K562 (cell line): ENCODE results near the gene RELA.

Source experiments
- ATF7 ChIP-seq: fragments of 450-650 bp; IDR thresholded peaks from 2 replicates; pipeline ENCODE4 v1.7.1; 2014; ENCODE audit warnings: mild to moderate bottlenecking, moderate library complexity
- NCOR1 ChIP-seq: fragments of 450-650 bp; IDR thresholded peaks from 2 replicates; pipeline ENCODE4 v1.6.1; 2016; ENCODE audit warnings: mild to moderate bottlenecking, moderate library complexity
- POLR2AphosphoS5 ChIP-seq: IDR thresholded peaks from 2 replicates; pipeline ENCODE4 v1.6.1; 2011; ENCODE audit warnings: mild to moderate bottlenecking, low read depth, low read length, moderate library complexity; ENCODE audit not compliant: control insufficient read depth, insufficient read depth
- TF ChIP-seq, protein P1 (sequence below): sonication (generic); formaldehyde crosslinking; IDR thresholded peaks from 2 replicates; pipeline ENCODE4 v1.8.1; 2023; ENCODE audit warnings: mild to moderate bottlenecking, missing genetic modification reagents
- TF ChIP-seq, protein P2 (sequence below), 3 experiments: IDR thresholded peaks in 2 of 3; conservative IDR thresholded peaks in 1 of 3; 2 replicates each; pipeline ENCODE4 v1.5.1; 2011 to 2012; ENCODE audit warnings: low read length in 3 of 3, mild to moderate bottlenecking in 3 of 3, control low read depth in 2 of 3, improper control_type of control experiment in 1 of 3, inconsistent platforms in 1 of 3, low read depth in 1 of 3, mixed read lengths in 1 of 3, moderate library complexity in 1 of 3; ENCODE audit not compliant: insufficient read depth in 2 of 3
- TF ChIP-seq, protein P3 (sequence below), 2 experiments: fragments of 450-650 bp in 1 of 2; sonication (generic) in 1 of 2; formaldehyde crosslinking in 1 of 2; IDR thresholded peaks; 2 replicates each; pipeline versions ENCODE4 v1.7.1 to v1.9.0; 2016 to 2022; ENCODE audit warnings: inconsistent platforms in 1 of 2, mild to moderate bottlenecking in 1 of 2, missing genetic modification reagents in 1 of 2

- TF ChIP-seq ATF7, result no peak
- TF ChIP-seq NCOR1, result no peak
- TF ChIP-seq POLR2AphosphoS5, result no peak
- TF ChIP-seq, protein P1, sequence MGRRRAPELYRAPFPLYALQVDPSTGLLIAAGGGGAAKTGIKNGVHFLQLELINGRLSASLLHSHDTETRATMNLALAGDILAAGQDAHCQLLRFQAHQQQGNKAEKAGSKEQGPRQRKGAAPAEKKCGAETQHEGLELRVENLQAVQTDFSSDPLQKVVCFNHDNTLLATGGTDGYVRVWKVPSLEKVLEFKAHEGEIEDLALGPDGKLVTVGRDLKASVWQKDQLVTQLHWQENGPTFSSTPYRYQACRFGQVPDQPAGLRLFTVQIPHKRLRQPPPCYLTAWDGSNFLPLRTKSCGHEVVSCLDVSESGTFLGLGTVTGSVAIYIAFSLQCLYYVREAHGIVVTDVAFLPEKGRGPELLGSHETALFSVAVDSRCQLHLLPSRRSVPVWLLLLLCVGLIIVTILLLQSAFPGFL (CRISPR knock-in tag), result no peak
- TF ChIP-seq, protein P2, sequence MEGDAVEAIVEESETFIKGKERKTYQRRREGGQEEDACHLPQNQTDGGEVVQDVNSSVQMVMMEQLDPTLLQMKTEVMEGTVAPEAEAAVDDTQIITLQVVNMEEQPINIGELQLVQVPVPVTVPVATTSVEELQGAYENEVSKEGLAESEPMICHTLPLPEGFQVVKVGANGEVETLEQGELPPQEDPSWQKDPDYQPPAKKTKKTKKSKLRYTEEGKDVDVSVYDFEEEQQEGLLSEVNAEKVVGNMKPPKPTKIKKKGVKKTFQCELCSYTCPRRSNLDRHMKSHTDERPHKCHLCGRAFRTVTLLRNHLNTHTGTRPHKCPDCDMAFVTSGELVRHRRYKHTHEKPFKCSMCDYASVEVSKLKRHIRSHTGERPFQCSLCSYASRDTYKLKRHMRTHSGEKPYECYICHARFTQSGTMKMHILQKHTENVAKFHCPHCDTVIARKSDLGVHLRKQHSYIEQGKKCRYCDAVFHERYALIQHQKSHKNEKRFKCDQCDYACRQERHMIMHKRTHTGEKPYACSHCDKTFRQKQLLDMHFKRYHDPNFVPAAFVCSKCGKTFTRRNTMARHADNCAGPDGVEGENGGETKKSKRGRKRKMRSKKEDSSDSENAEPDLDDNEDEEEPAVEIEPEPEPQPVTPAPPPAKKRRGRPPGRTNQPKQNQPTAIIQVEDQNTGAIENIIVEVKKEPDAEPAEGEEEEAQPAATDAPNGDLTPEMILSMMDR (IDR thresholded peaks at IDR 0.05 in 2 of 3, conservative IDR thresholded peaks at IDR 0.05 in 1 of 3; ENCODE audit: insufficient read depth in 2 of 3, low read depth in 1 of 3, low read length in 3 of 3), result no peak
- TF ChIP-seq, protein P3, sequence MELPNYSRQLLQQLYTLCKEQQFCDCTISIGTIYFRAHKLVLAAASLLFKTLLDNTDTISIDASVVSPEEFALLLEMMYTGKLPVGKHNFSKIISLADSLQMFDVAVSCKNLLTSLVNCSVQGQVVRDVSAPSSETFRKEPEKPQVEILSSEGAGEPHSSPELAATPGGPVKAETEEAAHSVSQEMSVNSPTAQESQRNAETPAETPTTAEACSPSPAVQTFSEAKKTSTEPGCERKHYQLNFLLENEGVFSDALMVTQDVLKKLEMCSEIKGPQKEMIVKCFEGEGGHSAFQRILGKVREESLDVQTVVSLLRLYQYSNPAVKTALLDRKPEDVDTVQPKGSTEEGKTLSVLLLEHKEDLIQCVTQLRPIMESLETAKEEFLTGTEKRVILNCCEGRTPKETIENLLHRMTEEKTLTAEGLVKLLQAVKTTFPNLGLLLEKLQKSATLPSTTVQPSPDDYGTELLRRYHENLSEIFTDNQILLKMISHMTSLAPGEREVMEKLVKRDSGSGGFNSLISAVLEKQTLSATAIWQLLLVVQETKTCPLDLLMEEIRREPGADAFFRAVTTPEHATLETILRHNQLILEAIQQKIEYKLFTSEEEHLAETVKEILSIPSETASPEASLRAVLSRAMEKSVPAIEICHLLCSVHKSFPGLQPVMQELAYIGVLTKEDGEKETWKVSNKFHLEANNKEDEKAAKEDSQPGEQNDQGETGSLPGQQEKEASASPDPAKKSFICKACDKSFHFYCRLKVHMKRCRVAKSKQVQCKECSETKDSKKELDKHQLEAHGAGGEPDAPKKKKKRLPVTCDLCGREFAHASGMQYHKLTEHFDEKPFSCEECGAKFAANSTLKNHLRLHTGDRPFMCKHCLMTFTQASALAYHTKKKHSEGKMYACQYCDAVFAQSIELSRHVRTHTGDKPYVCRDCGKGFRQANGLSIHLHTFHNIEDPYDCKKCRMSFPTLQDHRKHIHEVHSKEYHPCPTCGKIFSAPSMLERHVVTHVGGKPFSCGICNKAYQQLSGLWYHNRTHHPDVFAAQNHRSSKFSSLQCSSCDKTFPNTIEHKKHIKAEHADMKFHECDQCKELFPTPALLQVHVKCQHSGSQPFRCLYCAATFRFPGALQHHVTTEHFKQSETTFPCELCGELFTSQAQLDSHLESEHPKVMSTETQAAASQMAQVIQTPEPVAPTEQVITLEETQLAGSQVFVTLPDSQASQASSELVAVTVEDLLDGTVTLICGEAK (IDR thresholded peaks at IDR 0.05), result no peak
- TF ChIP-seq, protein P3 (CRISPR knock-in tag; IDR thresholded peaks at IDR 0.05), result no peak
Measured at GRCh38 chr11:65634109-65634436, 28.6 kb downstream of the RELA start.
